Stimulated activated naive CD8-positive, alpha-beta T cell treated with anti-CD3 and anti-CD28 coated beads, Interleukin-15, amount 100 ng/mL, for 72 hours (primary cell): Measurements from ENCODE around the gene GPR141.

Source experiments
- ATAC-seq: fragments of 150-1000 bp; cut with Tn5 transposase; 2 replicates; pipeline ENCODE4 v1.10.0; 2021; ENCODE audit warnings: mild to moderate bottlenecking, moderate library complexity
- DNase-seq, 2 donors: peaks; one replicate each; pipeline ENCODE4 v3.0.0; 2021 to 2022
- H3K27ac Mint-ChIP-seq, 2 donors: one replicate each; pipeline ENCODE4 v1.8.0; 2022; ENCODE audit warnings: mild to moderate bottlenecking in 2 of 2, mixed read lengths in 2 of 2, moderate library complexity in 2 of 2
- H3K27me3 Mint-ChIP-seq: one replicate; pipeline ENCODE4 v1.8.0; 2022; ENCODE audit warnings: mixed read lengths
- H3K4me1 Mint-ChIP-seq: one replicate; pipeline ENCODE4 v1.8.0; 2022; ENCODE audit warnings: mild to moderate bottlenecking, mixed read lengths
- H3K4me3 Mint-ChIP-seq, 2 donors: one replicate each; pipeline ENCODE4 v1.8.0; 2022; ENCODE audit warnings: mild to moderate bottlenecking in 2 of 2, mixed read lengths in 2 of 2, moderate library complexity in 1 of 2
- H3K9me3 Mint-ChIP-seq, 2 donors: one replicate each; pipeline ENCODE4 v1.8.0; 2022; ENCODE audit warnings: mixed read lengths in 2 of 2

The GPR141 gene

GRCh38 chr7:37683246-37684120 lies at the start of gene GPR141:
Gene GPR141, plus strand, starts transcription at chr7:37683766. Its CDS starts 56,628 bp downstream, at chr7:37740394.
- no peak for DNase-seq
- Mint-ChIP-seq H3K9me3 (no peaks in the 10 kb centered on the region), H3K27ac (no peak within 1 kb of the TSS), H3K4me3 (no peak within 1 kb of the TSS), H3K27me3 (peaks cover 7% of the 10 kb centered on the region), H3K4me1 (no peaks in the 10 kb centered on the region)
- no peak for ATAC-seq

- no peak for ATAC-seq
- no peak for DNase-seq
- Mint-ChIP-seq H3K9me3 (peaks cover 23 to 34% of the 10 kb centered on the region in 2 donors), H3K27me3 (peaks cover 36% of the 10 kb centered on the region), H3K4me3 (no peak overlapping the region), H3K27ac (no peak overlapping the region), H3K4me1 (no peaks in the 10 kb centered on the region)
These were observed 48.2 kb upstream of the GPR141 start for GRCh38 chr7:37635346-37635745.

- peaks cover 40% of the 10 kb centered on the region for H3K27me3 Mint-ChIP-seq
These were observed 41.5 kb upstream of the GPR141 start for GRCh38 chr7:37642028-37642540.

GRCh38 chr7:37643876-37644275 lies 39.7 kb upstream of the GPR141 start:
- Mint-ChIP-seq H3K9me3 (peaks cover 0 to 10% of the 10 kb centered on the region in 2 donors), H3K4me3 (no peak overlapping the region), H3K4me1 (no peaks in the 10 kb centered on the region), H3K27ac (no peak overlapping the region), H3K27me3 (peaks cover 31% of the 10 kb centered on the region)
- no peak for ATAC-seq
- no peak for DNase-seq

More at GRCh38 chr7:37642028-37642540, 41.5 kb upstream of the GPR141 start:
- ATAC-seq (no peak), DNase-seq (no peak)
- Mint-ChIP-seq H3K4me1 (no peaks in the 10 kb centered on the region), H3K9me3 (peaks cover 10 to 28% of the 10 kb centered on the region in 2 donors), H3K27ac (no peak overlapping the region), H3K4me3 (no peak overlapping the region)

- no peak for DNase-seq
- Mint-ChIP-seq H3K9me3 (no peaks in the 10 kb centered on the region), H3K4me3 (no peak overlapping the region), H3K27ac (no peak overlapping the region), H3K27me3 (peaks cover 17% of the 10 kb centered on the region), H3K4me1 (no peaks in the 10 kb centered on the region)
- no peak for ATAC-seq
These were observed 38.1 kb upstream of the GPR141 start for GRCh38 chr7:37645282-37646050.

- Mint-ChIP-seq H3K4me3 (no peak overlapping the region), H3K27ac (no peak overlapping the region), H3K4me1 (no peaks in the 10 kb centered on the region), H3K27me3 (peaks cover 12% of the 10 kb centered on the region), H3K9me3 (no peaks in the 10 kb centered on the region)
- DNase-seq (no peak), ATAC-seq (no peak)
These were observed 26.5 kb upstream of the GPR141 start for GRCh38 chr7:37656913-37657530.

- no peaks in the 10 kb centered on the region for H3K4me1 Mint-ChIP-seq
- no peaks in the 10 kb centered on the region for H3K9me3 Mint-ChIP-seq
- H3K4me3 Mint-ChIP-seq = no peak overlapping the region
- no peak overlapping the region for H3K27ac Mint-ChIP-seq
- H3K27me3 Mint-ChIP-seq = peaks cover 15% of the 10 kb centered on the region
- no peak for DNase-seq
- no peak for ATAC-seq
These were observed 25.8 kb upstream of the GPR141 start for GRCh38 chr7:37657816-37658215.

- DNase-seq (no peak), ATAC-seq (no peak)
- Mint-ChIP-seq H3K4me1 (no peaks in the 10 kb centered on the region), H3K4me3 (no peak overlapping the region), H3K9me3 (no peaks in the 10 kb centered on the region), H3K27ac (no peak overlapping the region), H3K27me3 (peaks cover 21% of the 10 kb centered on the region)
These were observed 23.5 kb upstream of the GPR141 start for GRCh38 chr7:37659971-37660565.

- H3K9me3 Mint-ChIP-seq = no peaks in the 10 kb centered on the region
- no peak overlapping the region for H3K4me3 Mint-ChIP-seq
- DNase-seq (no peak), ATAC-seq (no peak)
- no peaks in the 10 kb centered on the region for H3K4me1 Mint-ChIP-seq
- H3K27me3 Mint-ChIP-seq = peaks cover 23% of the 10 kb centered on the region
- no peak overlapping the region for H3K27ac Mint-ChIP-seq
These were observed 23.0 kb upstream of the GPR141 start for GRCh38 chr7:37660614-37661013.

- ATAC-seq (no peak), DNase-seq (no peak)
- H3K9me3 Mint-ChIP-seq = no peaks in the 10 kb centered on the region
- H3K27ac Mint-ChIP-seq = no peak overlapping the region
- no peak overlapping the region for H3K4me3 Mint-ChIP-seq
- peaks cover 16% of the 10 kb centered on the region for H3K27me3 Mint-ChIP-seq
- no peaks in the 10 kb centered on the region for H3K4me1 Mint-ChIP-seq
These were observed 19.9 kb upstream of the GPR141 start for GRCh38 chr7:37663693-37664092.

GRCh38 chr7:37665352-37666022 lies 18.1 kb upstream of the GPR141 start:
- Mint-ChIP-seq H3K9me3 (no peaks in the 10 kb centered on the region), H3K27ac (no peak overlapping the region), H3K4me3 (no peak overlapping the region), H3K4me1 (no peaks in the 10 kb centered on the region), H3K27me3 (peaks cover 16% of the 10 kb centered on the region)
- ATAC-seq (no peak), DNase-seq (no peak)

- H3K4me3 Mint-ChIP-seq = no peak overlapping the region
- ATAC-seq (no peak), DNase-seq (no peak)
- H3K27ac Mint-ChIP-seq = no peak overlapping the region
- H3K9me3 Mint-ChIP-seq = no peaks in the 10 kb centered on the region
- H3K27me3 Mint-ChIP-seq = peaks cover 16% of the 10 kb centered on the region
- no peaks in the 10 kb centered on the region for H3K4me1 Mint-ChIP-seq
These were observed 17.4 kb upstream of the GPR141 start for GRCh38 chr7:37666026-37666799.

- ATAC-seq = no peak
- Mint-ChIP-seq H3K4me3 (no peak overlapping the region), H3K27ac (no peak overlapping the region), H3K27me3 (peaks cover 5% of the 10 kb centered on the region), H3K9me3 (no peaks in the 10 kb centered on the region), H3K4me1 (no peaks in the 10 kb centered on the region)
- no peak for DNase-seq
These were observed 13.7 kb upstream of the GPR141 start for GRCh38 chr7:37669818-37670217.

GRCh38 chr7:37670436-37670835 lies 13.1 kb upstream of the GPR141 start:
- Mint-ChIP-seq H3K4me1 (no peaks in the 10 kb centered on the region), H3K9me3 (no peaks in the 10 kb centered on the region), H3K27me3 (no peaks in the 10 kb centered on the region), H3K4me3 (no peak overlapping the region), H3K27ac (no peak overlapping the region)
- ATAC-seq (no peak), DNase-seq (no peak)
